ENCODE data around the gene ANP32E. TPM values are rescaled to one million over a fixed set of nuclear protein-coding genes. Genes with fewer than 3 reads are reported as not detected.
A peak's percentile ranks its signal among the peaks of the same experiment; 100 is the strongest.
"Not testable (repeated sequence)": the region's sequence is repeated elsewhere in the genome, so short reads cannot be mapped to it uniquely, and the experiment has no call there.

The ANP32E gene
- total RNA-seq, 1 donor from 2014 or later, result 35.6 TPM

- peaks cover 6% of the 10 kb centered on the region for H3K27me3 Mint-ChIP-seq (ENCODE audit: unreplicated experiment)
- no peak for TF ChIP-seq CTCF (IDR thresholded peaks at IDR 0.05; ENCODE audit: unreplicated experiment)
- peak; percentile 76 for DNase-seq (ENCODE audit: low spot score)
- H3K27ac Mint-ChIP-seq (ENCODE audit: unreplicated experiment), result peak overlapping the region; percentile 87
- H3K4me3 Mint-ChIP-seq (ENCODE audit: unreplicated experiment), result no peak overlapping the region
- no peaks in the 10 kb centered on the region for H3K9me3 Mint-ChIP-seq (ENCODE audit: unreplicated experiment)
- H3K4me1 Mint-ChIP-seq (ENCODE audit: unreplicated experiment), result peaks cover 17% of the 10 kb centered on the region
- peaks cover 12% of the 10 kb centered on the region for H3K36me3 Mint-ChIP-seq (ENCODE audit: low read depth, unreplicated experiment)
Measured at GRCh38 chr1:150234566-150235293, 1.2 kb downstream of the ANP32E start.

DNA sequence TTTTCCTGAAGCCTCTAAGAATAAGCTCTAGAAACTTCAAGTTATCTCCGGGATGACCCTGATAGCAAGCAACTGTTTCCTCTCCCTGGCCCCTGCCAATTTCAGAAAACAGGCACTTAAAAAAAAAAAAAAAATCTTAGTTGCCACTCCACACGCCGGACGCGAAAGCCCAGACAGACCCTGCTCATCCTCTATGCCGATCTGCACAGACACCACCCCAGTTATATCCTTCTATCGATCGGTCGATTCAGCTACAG, 1.7 kb downstream of the ANP32E start:
- peak overlapping the region; percentile 87 for H3K27ac Mint-ChIP-seq (ENCODE audit: unreplicated experiment)
- H3K27me3 Mint-ChIP-seq (ENCODE audit: unreplicated experiment), result peaks cover 6% of the 10 kb centered on the region
- H3K9me3 Mint-ChIP-seq (ENCODE audit: unreplicated experiment), result no peaks in the 10 kb centered on the region
- no peak for DNase-seq (ENCODE audit: low spot score)
- no peak for TF ChIP-seq CTCF (IDR thresholded peaks at IDR 0.05; ENCODE audit: unreplicated experiment)
- peaks cover 12% of the 10 kb centered on the region for H3K36me3 Mint-ChIP-seq (ENCODE audit: low read depth, unreplicated experiment)
- H3K4me3 Mint-ChIP-seq (ENCODE audit: unreplicated experiment), result no peak overlapping the region
- H3K4me1 Mint-ChIP-seq (ENCODE audit: unreplicated experiment), result peaks cover 17% of the 10 kb centered on the region

DNA sequence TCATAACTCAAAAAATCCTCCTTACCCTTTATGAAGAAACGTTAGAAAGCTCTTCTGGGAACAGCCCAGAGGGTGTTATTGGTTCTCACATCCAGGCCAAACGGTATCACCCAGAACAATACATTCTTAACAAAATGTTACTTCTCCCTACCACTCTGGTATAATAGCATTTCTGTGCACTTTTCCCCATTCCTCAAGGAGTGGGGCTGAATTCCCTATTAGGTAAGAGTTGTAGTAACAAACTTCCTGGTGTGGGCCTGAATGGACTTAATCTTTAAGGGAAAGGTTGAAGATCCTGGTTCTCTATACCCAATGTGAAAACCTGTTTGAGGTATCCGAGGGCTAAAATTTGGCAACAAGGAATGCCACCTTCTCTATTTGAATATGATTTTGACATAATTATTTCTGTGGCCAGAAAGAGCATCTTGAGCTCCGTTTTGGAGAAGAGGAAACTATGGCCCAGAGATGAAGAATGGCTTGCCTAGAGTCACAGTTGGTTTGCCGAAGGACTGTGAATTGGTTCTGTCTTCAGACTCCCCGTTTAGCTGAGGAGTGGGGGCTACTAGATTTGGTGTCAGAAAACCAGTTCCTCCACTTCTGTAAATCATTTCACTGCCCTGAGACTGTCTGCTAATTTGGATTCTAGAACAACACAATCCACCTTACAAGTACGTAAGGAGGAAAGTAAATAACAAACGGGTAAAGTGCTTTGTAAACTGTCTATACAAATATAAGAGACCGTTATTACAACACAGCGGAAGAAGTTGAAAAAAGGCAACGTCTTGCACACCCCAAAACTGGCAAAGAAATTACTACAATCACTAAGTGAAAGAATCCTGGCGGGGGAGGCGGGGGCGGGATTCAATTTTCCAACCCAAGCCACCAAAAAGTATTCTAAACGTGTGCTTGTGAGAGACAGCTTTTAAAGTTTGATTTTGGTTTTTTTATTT, 2.3 kb downstream of the ANP32E start:
- no peaks in the 10 kb centered on the region for H3K9me3 Mint-ChIP-seq (ENCODE audit: unreplicated experiment)
- peaks cover 17% of the 10 kb centered on the region for H3K4me1 Mint-ChIP-seq (ENCODE audit: unreplicated experiment)
- H3K27me3 Mint-ChIP-seq (ENCODE audit: unreplicated experiment), result peaks cover 6% of the 10 kb centered on the region
- no peak for DNase-seq (ENCODE audit: low spot score)
- peak overlapping the region; percentile 87 for H3K27ac Mint-ChIP-seq (ENCODE audit: unreplicated experiment)
- TF ChIP-seq CTCF (IDR thresholded peaks at IDR 0.05; ENCODE audit: unreplicated experiment), result no peak
- H3K36me3 Mint-ChIP-seq (ENCODE audit: low read depth, unreplicated experiment), result peaks cover 16% of the 10 kb centered on the region
- H3K4me3 Mint-ChIP-seq (ENCODE audit: unreplicated experiment), result no peak overlapping the region

DNA sequence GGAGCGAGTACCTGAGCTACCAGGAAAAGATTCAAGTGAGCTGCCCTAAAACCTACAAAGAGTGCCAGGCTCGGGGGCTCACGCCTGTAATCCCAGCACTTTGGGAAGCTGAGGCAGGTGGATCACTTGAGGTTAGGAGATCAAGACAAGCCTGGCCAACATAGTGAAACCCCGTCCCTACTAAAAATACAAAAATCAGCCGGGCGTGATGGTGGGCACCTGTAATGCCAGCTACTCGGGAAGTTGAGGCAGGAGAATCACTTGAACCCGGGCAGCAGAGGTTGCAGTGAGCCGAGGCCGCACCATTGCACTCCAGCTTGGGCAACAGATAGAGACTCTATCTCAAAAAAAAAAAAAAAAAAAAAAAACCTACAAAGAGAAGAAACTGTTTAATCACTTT, 3.0 kb downstream of the ANP32E start:
- DNase-seq (ENCODE audit: low spot score); H3K27ac Mint-ChIP-seq (ENCODE audit: unreplicated experiment): not testable (repeated sequence)

GRCh38 chr1:150228246-150228645, 7.7 kb downstream of the ANP32E start:
- not testable (repeated sequence) for DNase-seq (ENCODE audit: low spot score)

More for the DNA sequence above, 3.0 kb downstream of the ANP32E start:
- peaks cover 16% of the 10 kb centered on the region for H3K36me3 Mint-ChIP-seq (ENCODE audit: low read depth, unreplicated experiment)
- H3K9me3 Mint-ChIP-seq (ENCODE audit: unreplicated experiment); H3K4me3 Mint-ChIP-seq (ENCODE audit: unreplicated experiment); H3K27me3 Mint-ChIP-seq (ENCODE audit: unreplicated experiment): not testable (repeated sequence)
- peaks cover 17% of the 10 kb centered on the region for H3K4me1 Mint-ChIP-seq (ENCODE audit: unreplicated experiment)

GRCh38 chr1:150227228-150227627, 8.7 kb downstream of the ANP32E start:
- no peak for TF ChIP-seq CTCF (IDR thresholded peaks at IDR 0.05; ENCODE audit: unreplicated experiment)
- H3K36me3 Mint-ChIP-seq (ENCODE audit: low read depth, unreplicated experiment), result peaks cover 30% of the 10 kb centered on the region
- peaks cover 2% of the 10 kb centered on the region for H3K27me3 Mint-ChIP-seq (ENCODE audit: unreplicated experiment)
- no peak overlapping the region for H3K27ac Mint-ChIP-seq (ENCODE audit: unreplicated experiment)
- H3K9me3 Mint-ChIP-seq (ENCODE audit: unreplicated experiment), result no peaks in the 10 kb centered on the region
- no peak for DNase-seq (ENCODE audit: low spot score)
- peaks cover 2% of the 10 kb centered on the region for H3K4me1 Mint-ChIP-seq (ENCODE audit: unreplicated experiment)
- no peak overlapping the region for H3K4me3 Mint-ChIP-seq (ENCODE audit: unreplicated experiment)

More at GRCh38 chr1:150228246-150228645, 7.7 kb downstream of the ANP32E start:
- H3K36me3 Mint-ChIP-seq (ENCODE audit: low read depth, unreplicated experiment), result peaks cover 24% of the 10 kb centered on the region
- not testable (repeated sequence) for H3K27ac Mint-ChIP-seq (ENCODE audit: unreplicated experiment); H3K9me3 Mint-ChIP-seq (ENCODE audit: unreplicated experiment); H3K4me3 Mint-ChIP-seq (ENCODE audit: unreplicated experiment); H3K4me1 Mint-ChIP-seq (ENCODE audit: unreplicated experiment); H3K27me3 Mint-ChIP-seq (ENCODE audit: unreplicated experiment)

Data from endothelial cell (in vitro differentiated cells).